SK-N-SH (cell line): ENCODE results near the gene FCAMR. TPM values are rescaled to one million over a fixed set of nuclear protein-coding genes. Genes with fewer than 3 reads are reported as not detected.

Experiments
- CTCF ChIA-PET: fragments of 300-600, 350-600 bp; formaldehyde crosslinking; extraction: SDS; loops from one replicate; lab custom pipeline; 2021; lab: Yijun Ruan, JAX
- POLR2A ChIA-PET: fragments of 350-600 bp; sonication (Branson Sonifier 250); formaldehyde crosslinking; extraction: SDS; loops from one replicate; lab custom pipeline; 2020; ENCODE audit warnings: antibody characterized with exemption, inconsistent platforms; lab: Yijun Ruan, JAX
- DNase-seq: peaks from one replicate; pipeline ENCODE4 v3.0.0; 2012
- H2AFZ ChIP-seq: fragments of 200-600 bp; sonication (generic); 2 replicates; pipeline ENCODE4 v1.8.1; 2016; ENCODE audit warnings: antibody characterized with exemption, mild to moderate bottlenecking, low read depth
- H3F3A ChIP-seq: fragments of 200-600 bp; sonication (generic); replicated peaks from 2 replicates; pipeline ENCODE3; 2016; ENCODE audit warnings: antibody characterized with exemption, mild to moderate bottlenecking; ENCODE audit not compliant: insufficient read depth
- H3K27ac ChIP-seq, 2 experiments: fragments of 200-500 bp in 1 of 2; fragments of 200-600 bp in 1 of 2; sonication (Bioruptor generic) in 1 of 2; sonication (generic), shearing (Covaris generic) in 1 of 2; 2 replicates each; pipeline versions ENCODE4 v1.5.1 to v1.6.1; 2014 to 2016; ENCODE audit warnings: low read depth in 2 of 2, inconsistent platforms in 1 of 2, low read length in 1 of 2, mild to moderate bottlenecking in 1 of 2, mixed read lengths in 1 of 2
- H3K27me3 ChIP-seq: fragments of 200-600 bp; sonication (generic), shearing (Covaris generic); 2 replicates; pipeline ENCODE4 v1.6.1; 2016; ENCODE audit warnings: mixed run types; ENCODE audit not compliant: insufficient read depth
- H3K36me3 ChIP-seq, 2 experiments: fragments of 200-500 bp in 1 of 2; fragments of 200-600 bp in 1 of 2; sonication (Bioruptor generic) in 1 of 2; sonication (generic) in 1 of 2; replicated peaks in 1 of 2; 2 replicates each; pipeline versions ENCODE3 to v1.5.1; 2014 to 2016; ENCODE audit warnings: low read length in 1 of 2, mild to moderate bottlenecking in 1 of 2; ENCODE audit not compliant: insufficient read depth in 2 of 2, control insufficient read depth in 1 of 2
- H3K4me1 ChIP-seq, 2 experiments: fragments of 200-500 bp in 1 of 2; fragments of 200-600 bp in 1 of 2; sonication (Bioruptor generic) in 1 of 2; sonication (generic), shearing (Covaris generic) in 1 of 2; 2 replicates each; pipeline versions ENCODE4 v1.5.1 to v1.6.1; 2014 to 2016; ENCODE audit warnings: low read depth in 1 of 2, low read length in 1 of 2, mixed run types in 1 of 2; ENCODE audit not compliant: insufficient read depth in 2 of 2, control insufficient read depth in 1 of 2
- H3K4me2 ChIP-seq: fragments of 200-600 bp; sonication (generic), shearing (Covaris generic); 2 replicates; pipeline ENCODE4 v1.6.1; 2017; ENCODE audit warnings: mixed run types
- H3K4me3 ChIP-seq, 2 experiments: fragments of 200-500 bp in 1 of 2; fragments of 200-600 bp in 1 of 2; sonication (Bioruptor generic) in 1 of 2; sonication (generic), shearing (Covaris generic) in 1 of 2; 2 replicates each; pipeline versions ENCODE4 v1.5.1 to v1.8.1; 2014 to 2016; ENCODE audit warnings: low read depth in 2 of 2, inconsistent platforms in 1 of 2, low read length in 1 of 2, mild to moderate bottlenecking in 1 of 2, mixed read lengths in 1 of 2, moderate library complexity in 1 of 2
- H3K79me2 ChIP-seq: fragments of 200-600 bp; sonication (generic); 2 replicates; pipeline ENCODE4 v1.8.1; 2017; ENCODE audit warnings: mild to moderate bottlenecking; ENCODE audit not compliant: insufficient read depth
- H3K9ac ChIP-seq: fragments of 200-600 bp; sonication (generic); 2 replicates; pipeline ENCODE4 v1.6.1; 2017; ENCODE audit warnings: mixed run types
- H3K9me2 ChIP-seq: fragments of 200-600 bp; sonication (generic); 2 replicates; pipeline ENCODE4 v1.6.1; 2017; ENCODE audit warnings: mixed run types
- H3K9me3 ChIP-seq: fragments of 200-600 bp; sonication (generic); 2 replicates; pipeline ENCODE4 v1.6.1; 2017; ENCODE audit warnings: mixed run types, mild to moderate bottlenecking, moderate library complexity
- H4K20me1 ChIP-seq: fragments of 200-600 bp; sonication (generic); 2 replicates; pipeline ENCODE4 v1.6.1; 2017; ENCODE audit warnings: mild to moderate bottlenecking, mixed run types; ENCODE audit not compliant: insufficient read depth
- EP300 ChIP-seq, 2 experiments: IDR thresholded peaks; 2 replicates each; pipeline versions ENCODE4 v1.4.0 to v1.6.1; 2012; ENCODE audit warnings: borderline replicate concordance in 1 of 2, low read depth in 1 of 2, low read length in 1 of 2
- FOSL2 ChIP-seq: IDR thresholded peaks from 2 replicates; pipeline ENCODE4 v1.4.0; 2012; ENCODE audit warnings: low read depth, mild to moderate bottlenecking, moderate library complexity, borderline replicate concordance
- GABPA ChIP-seq: IDR thresholded peaks from 2 replicates; pipeline ENCODE4 v1.4.0; 2012; ENCODE audit warnings: low read depth, mild to moderate bottlenecking
- GATA2 ChIP-seq: sonication (generic); formaldehyde crosslinking; IDR thresholded peaks from 2 replicates; pipeline ENCODE4 v1.5.0; 2020; ENCODE audit warnings: mild to moderate bottlenecking, missing genetic modification reagents
- MEF2A ChIP-seq: IDR thresholded peaks from 2 replicates; pipeline ENCODE4 v1.4.0; 2012; ENCODE audit warnings: low read depth, borderline replicate concordance
- NFIC ChIP-seq: IDR thresholded peaks from 2 replicates; pipeline ENCODE4 v1.4.0; 2012; ENCODE audit warnings: borderline replicate concordance
- RCOR1 ChIP-seq: fragments of 150-350 bp; IDR thresholded peaks from 2 replicates; pipeline ENCODE4 v1.6.1; 2017; ENCODE audit warnings: antibody characterized with exemption, low read length
- RFX5 ChIP-seq: IDR thresholded peaks from 2 replicates; pipeline ENCODE4 v1.6.1; 2012; ENCODE audit warnings: mild to moderate bottlenecking, improper control_type of control experiment, low read length
- SIN3A ChIP-seq: IDR thresholded peaks from 2 replicates; pipeline ENCODE4 v1.6.1; 2012; ENCODE audit warnings: low read depth, mild to moderate bottlenecking, low read length, moderate library complexity, borderline replicate concordance
- TCF12 ChIP-seq: IDR thresholded peaks from 2 replicates; pipeline ENCODE4 v1.4.0; 2012
- TEAD4 ChIP-seq: IDR thresholded peaks from 2 replicates; pipeline ENCODE4 v1.4.0; 2012; ENCODE audit warnings: mild to moderate bottlenecking, borderline replicate concordance; ENCODE audit not compliant: insufficient read depth
- YY1 ChIP-seq: IDR thresholded peaks from 2 replicates; pipeline ENCODE4 v1.4.0; 2012; ENCODE audit warnings: low read depth, mild to moderate bottlenecking
- WGBS: methylation state at CpG from one replicate; pipeline ENCODE4 v1.1.6; 2017; ENCODE audit warnings: low lambda C conversion rate; 5-methylcytosine and 5-hydroxymethylcytosine counted together
- polyA plus RNA-seq, 3 experiments: library from polyadenylated mRNA; depleted of rRNA; stranded (reverse); fragments of >200 nt; gene quantifications; 2 replicates each; pipeline ENCODE4 v1.2.3, GENCODE V29; 2012
- TF ChIP-seq, protein P1 (sequence below): IDR thresholded peaks from 2 replicates; pipeline ENCODE4 v1.6.1; 2012; ENCODE audit warnings: mild to moderate bottlenecking, low read depth, low read length, moderate library complexity
- TF ChIP-seq, protein P2 (sequence below): IDR thresholded peaks from 2 replicates; pipeline ENCODE4 v1.4.0; 2012; ENCODE audit warnings: low read depth, borderline replicate concordance
- TF ChIP-seq, protein P3 (sequence below): fragments of 200-600 bp; sonication (generic); IDR thresholded peaks from 2 replicates; pipeline ENCODE4 v1.6.1; 2017; ENCODE audit warnings: antibody characterized with exemption, mild to moderate bottlenecking, moderate library complexity
- TF ChIP-seq, protein P4 (sequence below): fragments of 150-350 bp; IDR thresholded peaks from 2 replicates; pipeline ENCODE4 v1.6.1; 2017; ENCODE audit warnings: antibody characterized with exemption, low read length, low read depth, borderline replicate concordance
- TF ChIP-seq, protein P5 (sequence below): fragments of 150-350 bp; IDR thresholded peaks from 2 replicates; pipeline ENCODE4 v1.6.1; 2016; ENCODE audit warnings: mild to moderate bottlenecking, low read depth, low read length
- TF ChIP-seq, protein P6 (sequence below): IDR thresholded peaks from 2 replicates; pipeline ENCODE4; 2012

The FCAMR gene
- polyA plus RNA-seq, 1 of the 3 experiments (the other 2 are of a cell fraction), result not detected

DNA sequence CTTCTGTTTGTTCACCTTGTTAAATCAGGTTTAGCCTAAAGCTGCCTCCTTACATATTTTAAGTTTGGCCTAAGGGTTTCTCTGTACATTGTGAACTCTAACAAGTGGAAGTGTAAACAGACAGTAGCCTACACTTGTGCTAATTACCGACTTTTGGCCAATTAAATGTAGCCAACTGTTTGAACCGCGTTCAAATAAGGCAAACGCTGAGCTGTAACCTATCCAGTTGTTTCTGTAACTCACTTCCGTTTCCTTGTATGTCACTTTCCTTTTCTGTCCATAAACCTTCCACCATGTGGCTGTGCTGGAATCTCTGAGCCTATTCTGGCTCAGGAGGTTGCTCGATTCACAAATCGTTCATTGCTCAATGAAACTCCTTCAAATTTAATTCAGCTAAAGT lies 8.0 kb upstream of the FCAMR start (continued):
- TF ChIP-seq, protein P1, sequence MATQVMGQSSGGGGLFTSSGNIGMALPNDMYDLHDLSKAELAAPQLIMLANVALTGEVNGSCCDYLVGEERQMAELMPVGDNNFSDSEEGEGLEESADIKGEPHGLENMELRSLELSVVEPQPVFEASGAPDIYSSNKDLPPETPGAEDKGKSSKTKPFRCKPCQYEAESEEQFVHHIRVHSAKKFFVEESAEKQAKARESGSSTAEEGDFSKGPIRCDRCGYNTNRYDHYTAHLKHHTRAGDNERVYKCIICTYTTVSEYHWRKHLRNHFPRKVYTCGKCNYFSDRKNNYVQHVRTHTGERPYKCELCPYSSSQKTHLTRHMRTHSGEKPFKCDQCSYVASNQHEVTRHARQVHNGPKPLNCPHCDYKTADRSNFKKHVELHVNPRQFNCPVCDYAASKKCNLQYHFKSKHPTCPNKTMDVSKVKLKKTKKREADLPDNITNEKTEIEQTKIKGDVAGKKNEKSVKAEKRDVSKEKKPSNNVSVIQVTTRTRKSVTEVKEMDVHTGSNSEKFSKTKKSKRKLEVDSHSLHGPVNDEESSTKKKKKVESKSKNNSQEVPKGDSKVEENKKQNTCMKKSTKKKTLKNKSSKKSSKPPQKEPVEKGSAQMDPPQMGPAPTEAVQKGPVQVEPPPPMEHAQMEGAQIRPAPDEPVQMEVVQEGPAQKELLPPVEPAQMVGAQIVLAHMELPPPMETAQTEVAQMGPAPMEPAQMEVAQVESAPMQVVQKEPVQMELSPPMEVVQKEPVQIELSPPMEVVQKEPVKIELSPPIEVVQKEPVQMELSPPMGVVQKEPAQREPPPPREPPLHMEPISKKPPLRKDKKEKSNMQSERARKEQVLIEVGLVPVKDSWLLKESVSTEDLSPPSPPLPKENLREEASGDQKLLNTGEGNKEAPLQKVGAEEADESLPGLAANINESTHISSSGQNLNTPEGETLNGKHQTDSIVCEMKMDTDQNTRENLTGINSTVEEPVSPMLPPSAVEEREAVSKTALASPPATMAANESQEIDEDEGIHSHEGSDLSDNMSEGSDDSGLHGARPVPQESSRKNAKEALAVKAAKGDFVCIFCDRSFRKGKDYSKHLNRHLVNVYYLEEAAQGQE, result no peak
- no peak for TF ChIP-seq MEF2A
- TF ChIP-seq, protein P2, sequence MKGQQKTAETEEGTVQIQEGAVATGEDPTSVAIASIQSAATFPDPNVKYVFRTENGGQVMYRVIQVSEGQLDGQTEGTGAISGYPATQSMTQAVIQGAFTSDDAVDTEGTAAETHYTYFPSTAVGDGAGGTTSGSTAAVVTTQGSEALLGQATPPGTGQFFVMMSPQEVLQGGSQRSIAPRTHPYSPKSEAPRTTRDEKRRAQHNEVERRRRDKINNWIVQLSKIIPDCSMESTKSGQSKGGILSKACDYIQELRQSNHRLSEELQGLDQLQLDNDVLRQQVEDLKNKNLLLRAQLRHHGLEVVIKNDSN, result no peak
- TF ChIP-seq, protein P3, sequence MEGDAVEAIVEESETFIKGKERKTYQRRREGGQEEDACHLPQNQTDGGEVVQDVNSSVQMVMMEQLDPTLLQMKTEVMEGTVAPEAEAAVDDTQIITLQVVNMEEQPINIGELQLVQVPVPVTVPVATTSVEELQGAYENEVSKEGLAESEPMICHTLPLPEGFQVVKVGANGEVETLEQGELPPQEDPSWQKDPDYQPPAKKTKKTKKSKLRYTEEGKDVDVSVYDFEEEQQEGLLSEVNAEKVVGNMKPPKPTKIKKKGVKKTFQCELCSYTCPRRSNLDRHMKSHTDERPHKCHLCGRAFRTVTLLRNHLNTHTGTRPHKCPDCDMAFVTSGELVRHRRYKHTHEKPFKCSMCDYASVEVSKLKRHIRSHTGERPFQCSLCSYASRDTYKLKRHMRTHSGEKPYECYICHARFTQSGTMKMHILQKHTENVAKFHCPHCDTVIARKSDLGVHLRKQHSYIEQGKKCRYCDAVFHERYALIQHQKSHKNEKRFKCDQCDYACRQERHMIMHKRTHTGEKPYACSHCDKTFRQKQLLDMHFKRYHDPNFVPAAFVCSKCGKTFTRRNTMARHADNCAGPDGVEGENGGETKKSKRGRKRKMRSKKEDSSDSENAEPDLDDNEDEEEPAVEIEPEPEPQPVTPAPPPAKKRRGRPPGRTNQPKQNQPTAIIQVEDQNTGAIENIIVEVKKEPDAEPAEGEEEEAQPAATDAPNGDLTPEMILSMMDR, result no peak

DNA sequence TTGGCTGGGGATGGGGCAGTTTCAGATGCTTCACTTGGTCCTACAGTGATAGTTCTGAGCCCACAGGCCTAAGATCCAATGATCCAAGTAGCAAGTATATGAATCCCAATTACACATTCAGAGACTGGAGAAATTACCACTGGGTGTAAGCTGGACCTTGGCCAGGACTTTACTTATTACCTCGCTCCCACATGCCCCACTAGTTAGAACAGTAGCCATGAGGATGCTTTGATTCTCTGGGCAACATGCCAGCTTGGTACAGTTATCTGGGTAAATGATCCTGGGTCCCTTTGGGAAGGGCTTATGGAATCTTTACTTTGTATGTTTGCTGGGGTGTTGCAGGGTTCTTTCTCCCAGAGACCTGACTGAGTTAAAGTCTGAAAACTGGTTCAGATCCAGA lies 5.0 kb upstream of the FCAMR start:
- H2AFZ ChIP-seq, result no peak overlapping the region
- H3K9ac ChIP-seq, result no peak overlapping the region
- no peak overlapping the region for H3K4me3 ChIP-seq
- H3K27me3 ChIP-seq, result peaks cover 26% of the 10 kb centered on the region; the same call in 1 of the 2 replicates
- H3K27ac ChIP-seq, result no peak overlapping the region
- no peaks in the 10 kb centered on the region for H3K79me2 ChIP-seq
- H3K4me1 ChIP-seq, result no peaks in the 10 kb centered on the region
- H3K4me2 ChIP-seq, result no peak overlapping the region
- TF ChIP-seq, protein P2, result no peak
- TF ChIP-seq GATA2 (no peak), TCF12 (no peak), RFX5 (no peak), GABPA (no peak), SIN3A (no peak), RCOR1 (no peak), YY1 (no peak), EP300 (IDR thresholded peaks at IDR 0.05; ENCODE audit: borderline replicate concordance in 1 of 2, low read depth in 1 of 2, low read length in 1 of 2) (no peak), TEAD4 (no peak), NFIC (no peak), FOSL2 (no peak)
- TF ChIP-seq, protein P4, sequence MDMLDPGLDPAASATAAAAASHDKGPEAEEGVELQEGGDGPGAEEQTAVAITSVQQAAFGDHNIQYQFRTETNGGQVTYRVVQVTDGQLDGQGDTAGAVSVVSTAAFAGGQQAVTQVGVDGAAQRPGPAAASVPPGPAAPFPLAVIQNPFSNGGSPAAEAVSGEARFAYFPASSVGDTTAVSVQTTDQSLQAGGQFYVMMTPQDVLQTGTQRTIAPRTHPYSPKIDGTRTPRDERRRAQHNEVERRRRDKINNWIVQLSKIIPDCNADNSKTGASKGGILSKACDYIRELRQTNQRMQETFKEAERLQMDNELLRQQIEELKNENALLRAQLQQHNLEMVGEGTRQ, result no peak
- TF ChIP-seq, protein P5, sequence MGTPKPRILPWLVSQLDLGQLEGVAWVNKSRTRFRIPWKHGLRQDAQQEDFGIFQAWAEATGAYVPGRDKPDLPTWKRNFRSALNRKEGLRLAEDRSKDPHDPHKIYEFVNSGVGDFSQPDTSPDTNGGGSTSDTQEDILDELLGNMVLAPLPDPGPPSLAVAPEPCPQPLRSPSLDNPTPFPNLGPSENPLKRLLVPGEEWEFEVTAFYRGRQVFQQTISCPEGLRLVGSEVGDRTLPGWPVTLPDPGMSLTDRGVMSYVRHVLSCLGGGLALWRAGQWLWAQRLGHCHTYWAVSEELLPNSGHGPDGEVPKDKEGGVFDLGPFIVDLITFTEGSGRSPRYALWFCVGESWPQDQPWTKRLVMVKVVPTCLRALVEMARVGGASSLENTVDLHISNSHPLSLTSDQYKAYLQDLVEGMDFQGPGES, result no peak
- TF ChIP-seq, protein P6, sequence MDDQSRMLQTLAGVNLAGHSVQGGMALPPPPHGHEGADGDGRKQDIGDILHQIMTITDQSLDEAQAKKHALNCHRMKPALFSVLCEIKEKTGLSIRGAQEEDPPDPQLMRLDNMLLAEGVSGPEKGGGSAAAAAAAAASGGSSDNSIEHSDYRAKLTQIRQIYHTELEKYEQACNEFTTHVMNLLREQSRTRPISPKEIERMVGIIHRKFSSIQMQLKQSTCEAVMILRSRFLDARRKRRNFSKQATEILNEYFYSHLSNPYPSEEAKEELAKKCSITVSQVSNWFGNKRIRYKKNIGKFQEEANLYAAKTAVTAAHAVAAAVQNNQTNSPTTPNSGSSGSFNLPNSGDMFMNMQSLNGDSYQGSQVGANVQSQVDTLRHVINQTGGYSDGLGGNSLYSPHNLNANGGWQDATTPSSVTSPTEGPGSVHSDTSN, result no peak
- no peaks in the 10 kb centered on the region for H3K36me3 ChIP-seq
- CTCF ChIA-PET, result interaction anchor here (2.0 kb wide), 1 partner anchor 63 kb away, joined by 11 read pairs; no protein-coding TSS in a partner anchor
- H4K20me1 ChIP-seq, result no peaks in the 10 kb centered on the region
- DNase-seq, result peak; percentile 33
- H3K9me2 ChIP-seq, result no peaks in the 10 kb centered on the region
- POLR2A ChIA-PET, result no interaction called here
- H3K9me3 ChIP-seq, result no peaks in the 10 kb centered on the region
- WGBS, result 31% methylated on average over 1 of the region's 1 CpG
- no peaks in the 10 kb centered on the region for H3F3A ChIP-seq
